GM12878 (cell line): Measurements from ENCODE around the gene SRPK3.

Experiments used
- CBX3 ChIP-seq: fragments of 200-600 bp; sonication (generic); IDR thresholded peaks from 2 replicates; pipeline ENCODE4 v1.6.1; 2016; ENCODE audit warnings: low read depth, borderline replicate concordance
- POLR2A ChIP-seq: IDR thresholded peaks from 2 replicates; pipeline ENCODE4 v1.6.1; 2011; ENCODE audit warnings: low read depth, mild to moderate bottlenecking, low read length
- TF ChIP-seq, protein P1 (sequence below), 3 experiments: IDR thresholded peaks in 2 of 3; conservative IDR thresholded peaks in 1 of 3; 2 replicates each; pipeline ENCODE4 v1.5.1; 2011; ENCODE audit warnings: low read depth in 3 of 3, low read length in 3 of 3, mild to moderate bottlenecking in 3 of 3, control low read depth in 2 of 3, moderate library complexity in 2 of 3, inconsistent platforms in 1 of 3, mixed read lengths in 1 of 3; ENCODE audit not compliant: control insufficient read depth in 2 of 3, insufficient read depth in 1 of 3; ENCODE audit errors: extremely low read depth in 1 of 3

DNA sequence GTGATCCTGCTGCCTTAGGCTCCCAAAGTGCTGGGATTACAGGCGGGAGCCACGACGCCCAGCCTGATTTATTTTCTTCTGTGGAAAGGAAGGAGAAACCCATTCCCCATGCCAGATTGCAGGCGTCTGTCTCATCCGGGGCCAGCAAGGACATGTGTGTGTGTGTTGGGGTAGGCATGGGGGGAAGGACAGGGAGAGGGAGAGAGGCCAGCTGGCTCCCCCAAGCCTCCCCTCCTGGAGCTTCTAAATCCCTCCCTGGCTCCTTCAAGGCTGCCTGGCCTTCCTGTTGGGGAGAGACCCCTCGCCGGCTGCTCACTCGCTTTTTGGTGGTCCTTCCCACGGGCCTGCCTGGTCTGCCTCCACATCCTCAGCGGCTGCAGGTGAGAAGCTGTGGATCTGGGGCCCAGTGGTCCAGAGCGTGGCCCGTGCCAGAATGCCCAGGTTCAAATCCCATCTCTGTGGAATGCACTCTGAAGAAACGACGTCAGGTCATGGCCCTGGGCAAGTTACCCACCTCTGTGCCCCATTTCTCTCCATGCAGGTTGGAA is 18.1 kb upstream of the SRPK3 start:
- TF ChIP-seq CBX3 = no peak
- TF ChIP-seq POLR2A = no peak
- TF ChIP-seq, protein P1, sequence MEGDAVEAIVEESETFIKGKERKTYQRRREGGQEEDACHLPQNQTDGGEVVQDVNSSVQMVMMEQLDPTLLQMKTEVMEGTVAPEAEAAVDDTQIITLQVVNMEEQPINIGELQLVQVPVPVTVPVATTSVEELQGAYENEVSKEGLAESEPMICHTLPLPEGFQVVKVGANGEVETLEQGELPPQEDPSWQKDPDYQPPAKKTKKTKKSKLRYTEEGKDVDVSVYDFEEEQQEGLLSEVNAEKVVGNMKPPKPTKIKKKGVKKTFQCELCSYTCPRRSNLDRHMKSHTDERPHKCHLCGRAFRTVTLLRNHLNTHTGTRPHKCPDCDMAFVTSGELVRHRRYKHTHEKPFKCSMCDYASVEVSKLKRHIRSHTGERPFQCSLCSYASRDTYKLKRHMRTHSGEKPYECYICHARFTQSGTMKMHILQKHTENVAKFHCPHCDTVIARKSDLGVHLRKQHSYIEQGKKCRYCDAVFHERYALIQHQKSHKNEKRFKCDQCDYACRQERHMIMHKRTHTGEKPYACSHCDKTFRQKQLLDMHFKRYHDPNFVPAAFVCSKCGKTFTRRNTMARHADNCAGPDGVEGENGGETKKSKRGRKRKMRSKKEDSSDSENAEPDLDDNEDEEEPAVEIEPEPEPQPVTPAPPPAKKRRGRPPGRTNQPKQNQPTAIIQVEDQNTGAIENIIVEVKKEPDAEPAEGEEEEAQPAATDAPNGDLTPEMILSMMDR (IDR thresholded peaks at IDR 0.05 in 2 of 3, conservative IDR thresholded peaks at IDR 0.05 in 1 of 3; ENCODE audit: control insufficient read depth in 2 of 3, extremely low read depth in 1 of 3, insufficient read depth in 1 of 3, low read depth in 3 of 3, low read length in 3 of 3) = no peak
